K562 (cell line): ENCODE data around the gene AMPD1. TPM values are rescaled to one million over a fixed set of nuclear protein-coding genes. Genes with fewer than 3 reads are reported as not detected.

Experiments used
- CREB1 ChIP-seq, 2 experiments: sonication (generic) in 1 of 2; formaldehyde crosslinking in 1 of 2; IDR thresholded peaks; 2 replicates each; pipeline versions ENCODE4 v1.6.1 to v1.8.0; 2012 to 2022; ENCODE audit warnings: inconsistent platforms in 1 of 2, mild to moderate bottlenecking in 1 of 2, missing genetic modification reagents in 1 of 2, moderate library complexity in 1 of 2
- KAT8 ChIP-seq: fragments of 450-650 bp; IDR thresholded peaks from 2 replicates; pipeline ENCODE4 v1.6.1; 2016; ENCODE audit warnings: low read depth, mild to moderate bottlenecking
- MGA ChIP-seq: fragments of 450-650 bp; IDR thresholded peaks from 2 replicates; pipeline ENCODE4 v1.6.1; 2016; ENCODE audit warnings: mild to moderate bottlenecking, moderate library complexity
- PBX2 ChIP-seq, 2 experiments: IDR thresholded peaks in 1 of 2; conservative IDR thresholded peaks in 1 of 2; 2 replicates each; pipeline ENCODE4 v1.6.1; 2016; ENCODE audit warnings: low read depth in 2 of 2, mild to moderate bottlenecking in 1 of 2, missing compliant biosample characterization in 1 of 2, missing genetic modification characterization in 1 of 2, moderate library complexity in 1 of 2
- STAT5B ChIP-seq: fragments of 250-450 bp; sonication (Bioruptor Pico); IDR thresholded peaks from 2 replicates; pipeline ENCODE4 v1.8.0; 2021; ENCODE audit warnings: mild to moderate bottlenecking, inconsistent platforms
- THAP7 ChIP-seq: fragments of 250-450 bp; sonication (Bioruptor Pico); IDR thresholded peaks from 2 replicates; pipeline ENCODE4 v1.5.0; 2021
- ZBTB5 ChIP-seq: fragments of 450-650 bp; IDR thresholded peaks from 2 replicates; pipeline ENCODE4 v1.6.1; 2017; ENCODE audit warnings: antibody characterized with exemption
- ZNF24 ChIP-seq: fragments of 450-650 bp; IDR thresholded peaks from 2 replicates; pipeline ENCODE4 v1.6.1; 2016
- polyA plus RNA-seq, 8 experiments: library from polyadenylated mRNA; depleted of rRNA in 4 of 8; stranded (reverse) in 5 of 8; unstranded in 3 of 8; fragments of >200 nt; fragmentation: Nextera tagmentation in 2 of 8; fragmentation: Illumina TruSeq in 1 of 8; extraction: Ambion mirVana in 2 of 8; extraction: Trizol in 1 of 8; gene quantifications; 2 replicates each; pipeline versions ENCODE4 v1.2.1 to v1.2.3, GENCODE V29; 2011 to 2014; ENCODE audit warnings: inconsistent platforms in 1 of 8, missing spikeins in 1 of 8
- total RNA-seq, 7 experiments: library from RNA; depleted of rRNA in 6 of 7; stranded (reverse); fragments of >200 nt in 6 of 7; fragmentation: Illumina TruSeq in 2 of 7; extraction: Trizol in 2 of 7; gene quantifications; 2 replicates each; pipeline versions ENCODE4 v1.2.1 to v1.2.3, GENCODE V29; 2011 to 2021; ENCODE audit warnings: low replicate concordance in 1 of 7

The AMPD1 gene
- total and polyA plus RNA-seq, 9 of the 15 experiments (the other 6 are each of a cell fraction or from before 2014, with no cell fraction given), result 0.04 to 0.17 TPM; not detected in 7

GRCh38 chr1:114670083-114671010, 25.0 kb downstream of the AMPD1 start (continued):
- TF ChIP-seq ZBTB5 (no peak), MGA (peak; percentile 84), THAP7 (CRISPR knock-in tag) (no peak), STAT5B (CRISPR knock-in tag) (no peak), ZNF24 (no peak), PBX2 (CRISPR knock-in tag; IDR thresholded peaks at IDR 0.05; ENCODE audit: low read depth) (peak; percentile 19; the same call in 1 of the 2 replicates), PBX2 (tag; conservative IDR thresholded peaks at IDR 0.05; ENCODE audit: low read depth) (peak; percentile 85), CREB1 (IDR thresholded peaks at IDR 0.05) (no peak), CREB1 (CRISPR knock-in tag; IDR thresholded peaks at IDR 0.05) (0 out of 2 replicates have a peak, but pooled peaks have one; percentile 39), KAT8 (no peak)
